Gastrocnemius medialis (tissue), 4 donors: ENCODE results near the gene GGA1.

Source experiments
- POLR2A ChIP-seq, 2 donors: fragments of 450-650 bp; IDR thresholded peaks; one replicate each; pipeline ENCODE4 v1.6.1; 2017; ENCODE audit warnings: antibody characterized with exemption in 2 of 2, mild to moderate bottlenecking in 2 of 2, moderate library complexity in 2 of 2
- TF ChIP-seq, protein P1 (sequence below), 5 experiments: fragments of 450-650 bp in 3 of 5; fragments of 200-600 bp in 2 of 5; sonication (generic) in 2 of 5; IDR thresholded peaks in 4 of 5; conservative IDR thresholded peaks in 1 of 5; 1 replicate in 4 of 5; 2 replicates in 1 of 5; pipeline ENCODE4 v1.5.1; 2016 to 2019; ENCODE audit warnings: antibody characterized with exemption in 5 of 5, mild to moderate bottlenecking in 3 of 5, moderate library complexity in 3 of 5

DNA sequence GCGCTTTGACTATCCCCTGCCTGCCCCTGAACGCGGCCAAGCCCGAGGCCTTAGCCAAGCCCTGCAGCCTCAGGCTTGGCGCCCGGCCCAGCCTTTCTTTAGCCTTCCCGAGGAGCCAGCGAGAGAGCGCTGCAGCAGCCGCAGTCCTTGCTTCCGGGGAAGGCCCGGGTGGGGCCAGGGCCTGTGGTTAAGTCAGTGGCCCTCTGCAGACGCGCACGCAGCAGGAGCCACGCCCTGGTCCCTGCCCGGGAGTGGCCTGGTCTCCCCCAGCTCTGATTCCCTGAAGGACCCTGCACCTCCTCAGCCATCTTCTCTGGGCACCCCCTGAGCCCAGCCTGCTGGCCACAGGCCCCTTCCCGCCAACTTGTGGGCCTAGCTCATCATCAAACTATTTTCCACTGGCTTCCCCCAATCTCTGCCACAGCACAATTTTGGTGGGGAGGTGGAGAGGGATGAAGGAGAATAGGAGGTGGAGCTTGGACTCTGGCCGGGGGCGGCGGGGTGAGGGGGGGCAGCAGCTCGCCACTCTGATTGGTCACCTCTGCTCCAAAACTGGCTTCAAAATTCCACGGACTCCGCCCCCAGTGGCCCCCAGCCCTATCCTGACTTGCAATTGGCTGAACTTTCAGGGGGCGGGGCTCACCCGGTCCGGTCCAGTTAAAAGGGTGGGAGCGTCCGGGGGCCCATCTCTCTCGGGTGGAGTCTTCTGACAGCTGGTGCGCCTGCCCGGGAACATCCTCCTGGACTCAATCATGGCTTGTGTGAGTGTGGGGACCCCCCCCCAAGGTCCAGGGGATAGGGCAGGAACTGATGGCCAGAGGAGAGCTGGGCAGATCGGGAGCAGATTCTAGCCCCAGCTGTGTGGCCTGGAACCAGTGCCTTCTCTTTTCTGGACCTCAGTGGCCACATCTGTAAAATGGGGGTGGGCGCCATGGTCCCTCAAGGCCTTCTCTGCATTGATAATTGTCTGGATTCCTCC is 66.6 kb downstream of the GGA1 start, which contains the start of gene LGALS1:
- TF ChIP-seq, protein P1, sequence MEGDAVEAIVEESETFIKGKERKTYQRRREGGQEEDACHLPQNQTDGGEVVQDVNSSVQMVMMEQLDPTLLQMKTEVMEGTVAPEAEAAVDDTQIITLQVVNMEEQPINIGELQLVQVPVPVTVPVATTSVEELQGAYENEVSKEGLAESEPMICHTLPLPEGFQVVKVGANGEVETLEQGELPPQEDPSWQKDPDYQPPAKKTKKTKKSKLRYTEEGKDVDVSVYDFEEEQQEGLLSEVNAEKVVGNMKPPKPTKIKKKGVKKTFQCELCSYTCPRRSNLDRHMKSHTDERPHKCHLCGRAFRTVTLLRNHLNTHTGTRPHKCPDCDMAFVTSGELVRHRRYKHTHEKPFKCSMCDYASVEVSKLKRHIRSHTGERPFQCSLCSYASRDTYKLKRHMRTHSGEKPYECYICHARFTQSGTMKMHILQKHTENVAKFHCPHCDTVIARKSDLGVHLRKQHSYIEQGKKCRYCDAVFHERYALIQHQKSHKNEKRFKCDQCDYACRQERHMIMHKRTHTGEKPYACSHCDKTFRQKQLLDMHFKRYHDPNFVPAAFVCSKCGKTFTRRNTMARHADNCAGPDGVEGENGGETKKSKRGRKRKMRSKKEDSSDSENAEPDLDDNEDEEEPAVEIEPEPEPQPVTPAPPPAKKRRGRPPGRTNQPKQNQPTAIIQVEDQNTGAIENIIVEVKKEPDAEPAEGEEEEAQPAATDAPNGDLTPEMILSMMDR (IDR thresholded peaks at IDR 0.05 in 4 of 5, conservative IDR thresholded peaks at IDR 0.05 in 1 of 5): peak in 2 of 5 experiments; percentile 32 to 38
- TF ChIP-seq POLR2A (IDR thresholded peaks at IDR 0.05): peak; percentile 49 to 76
